Neural progenitor cell (in vitro differentiated cells): ENCODE data around the gene PLEKHA5. TPM values are rescaled to one million over a fixed set of nuclear protein-coding genes. Genes with fewer than 3 reads are reported as not detected.

Experiments
- DNase-seq: peaks from one replicate; pipeline ENCODE4 v3.0.0-alpha.2; 2016; ENCODE audit warnings: low spot score
- H2AFZ ChIP-seq: fragments of 200-600 bp; sonication (generic); replicated peaks from 2 replicates; pipeline ENCODE4 v1.6.1; 2016; ENCODE audit warnings: antibody characterized with exemption
- H3F3A ChIP-seq: fragments of 200-600 bp; sonication (generic); 2 replicates; pipeline ENCODE4 v1.6.1; 2016; ENCODE audit warnings: antibody characterized with exemption, low read depth
- H3K27ac ChIP-seq: fragments of 200-600 bp; sonication (generic); 2 replicates; pipeline ENCODE4 v1.5.1; 2016; ENCODE audit warnings: mild to moderate bottlenecking
- H3K27me3 ChIP-seq: fragments of 200-600 bp; sonication (generic); 2 replicates; pipeline ENCODE4 v1.6.1; 2016; ENCODE audit warnings: mild to moderate bottlenecking, moderate library complexity
- H3K36me3 ChIP-seq: fragments of 200-600 bp; sonication (generic); 2 replicates; pipeline ENCODE4 v1.5.1; 2016
- H3K4me1 ChIP-seq: fragments of 200-600 bp; sonication (generic); 2 replicates; pipeline ENCODE4 v1.6.1; 2016; ENCODE audit warnings: mixed run types
- H3K4me2 ChIP-seq: fragments of 200-600 bp; sonication (generic); 2 replicates; pipeline ENCODE4 v1.6.1; 2016
- H3K4me3 ChIP-seq: fragments of 200-600 bp; sonication (generic); 2 replicates; pipeline ENCODE4 v1.5.1; 2016
- H3K79me2 ChIP-seq: fragments of 200-600 bp; sonication (generic); 2 replicates; pipeline ENCODE4 v1.6.1; 2016; ENCODE audit warnings: low read depth
- H3K9ac ChIP-seq: fragments of 200-600 bp; sonication (generic); 2 replicates; pipeline ENCODE4 v1.6.1; 2016
- H3K9me3 ChIP-seq: fragments of 200-600 bp; sonication (generic); 2 replicates; pipeline ENCODE4 v1.5.1; 2016; ENCODE audit warnings: low read depth
- H4K20me1 ChIP-seq: fragments of 200-600 bp; sonication (generic); 2 replicates; pipeline ENCODE4 v1.6.1; 2016; ENCODE audit warnings: low read depth
- H3K27ac Mint-ChIP-seq: 3 replicates; pipeline ENCODE4 v1.8.0; 2021; ENCODE audit warnings: mixed read lengths
- H3K27me3 Mint-ChIP-seq: 2 replicates; pipeline ENCODE4 v1.8.0; 2022; ENCODE audit warnings: low read depth, mild to moderate bottlenecking, inconsistent platforms, moderate library complexity, mixed read lengths; ENCODE audit not compliant: insufficient read depth
- H3K36me3 Mint-ChIP-seq: 3 replicates; pipeline ENCODE4 v1.8.0; 2021; ENCODE audit warnings: mixed read lengths
- H3K4me1 Mint-ChIP-seq: 3 replicates; pipeline ENCODE4 v1.8.0; 2021; ENCODE audit warnings: mixed read lengths
- H3K4me3 Mint-ChIP-seq: 3 replicates; pipeline ENCODE4 v1.8.0; 2021; ENCODE audit warnings: mild to moderate bottlenecking, moderate library complexity, mixed read lengths
- H3K9me3 Mint-ChIP-seq: 3 replicates; pipeline ENCODE4 v1.8.0; 2020; ENCODE audit warnings: mixed read lengths
- CTCF ChIP-seq: fragments of 200-600 bp; sonication (generic); IDR thresholded peaks from 2 replicates; pipeline ENCODE4 v1.5.1; 2017; ENCODE audit warnings: antibody characterized with exemption, mild to moderate bottlenecking
- EZH2 ChIP-seq: fragments of 200-600 bp; sonication (generic); IDR thresholded peaks from 2 replicates; pipeline ENCODE4 v1.6.1; 2017; ENCODE audit warnings: antibody characterized with exemption, mild to moderate bottlenecking, moderate library complexity
- EZH2phosphoT487 ChIP-seq: fragments of 200-600 bp; sonication (generic); IDR thresholded peaks from 2 replicates; pipeline ENCODE4 v1.6.1; 2017; ENCODE audit warnings: antibody characterized with exemption
- total RNA-seq: library from RNA; depleted of rRNA; stranded (reverse); fragments of >200 nt; gene quantifications from 2 replicates; pipeline ENCODE4 v1.2.3, GENCODE V29; 2015; ENCODE audit warnings: low replicate concordance

The PLEKHA5 gene
- total RNA-seq, 1 donor from 2014 or later: 86.7 TPM

DNA sequence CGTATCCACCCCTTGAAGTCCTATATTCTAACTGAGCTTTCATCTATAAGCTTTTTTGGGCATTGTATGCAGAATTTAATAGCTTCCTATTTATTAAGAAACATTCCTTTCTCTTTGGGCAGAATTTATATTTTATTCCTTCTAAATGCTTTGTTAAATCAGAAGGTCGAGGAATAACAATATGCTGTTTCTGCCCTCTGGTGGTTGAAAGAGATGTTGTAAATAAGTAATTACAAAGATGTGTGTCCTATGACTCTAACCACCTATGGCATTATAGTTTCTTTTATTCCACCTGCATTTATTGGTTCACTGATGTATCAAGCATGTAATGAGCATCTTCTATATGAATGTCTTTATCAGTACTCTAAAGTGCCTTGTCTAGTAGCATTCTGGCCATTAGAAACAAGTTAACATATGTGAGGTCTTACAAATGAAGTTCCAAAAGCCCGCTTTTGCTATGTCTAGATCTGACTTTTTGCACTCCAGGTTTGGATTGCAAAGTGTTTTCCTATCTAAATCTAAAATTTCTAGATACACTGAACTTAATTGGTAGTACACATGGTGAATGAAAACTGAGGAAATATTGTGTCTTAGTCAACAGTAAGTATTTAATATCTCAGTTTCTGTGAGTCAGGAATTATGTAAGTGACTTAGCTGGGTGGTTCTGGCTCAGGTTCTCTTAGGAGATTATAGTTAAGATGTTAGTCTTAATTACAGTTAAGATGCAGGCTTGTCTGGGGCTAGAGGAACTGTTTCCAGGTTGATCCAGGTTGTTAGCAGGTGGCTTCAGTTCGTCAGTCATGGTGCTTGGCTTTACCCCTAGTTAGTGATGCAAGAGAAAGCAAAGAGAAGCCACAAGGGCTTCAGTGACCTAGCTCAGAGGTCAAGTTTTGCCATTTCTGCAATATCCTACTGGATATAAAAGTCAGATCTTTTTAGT is 57.5 kb downstream of the PLEKHA5 start:
- Histone ChIP-seq H2AFZ (no peak overlapping the region), H3K9me3 (no peaks in the 10 kb centered on the region), H3K79me2 (peaks cover 100% of the 10 kb centered on the region), H4K20me1 (peaks cover 15% of the 10 kb centered on the region), H3K4me2 (no peak overlapping the region), H3F3A (no peaks in the 10 kb centered on the region), H3K4me1 (peaks cover 30% of the 10 kb centered on the region), H3K4me3 (no peak overlapping the region), H3K27ac (no peak overlapping the region), H3K9ac (no peak overlapping the region), H3K27me3 (no peaks in the 10 kb centered on the region), H3K36me3 (no peaks in the 10 kb centered on the region)
- Mint-ChIP-seq H3K27ac (no peak overlapping the region), H3K27me3 (no peaks in the 10 kb centered on the region), H3K4me1 (peaks cover 5% of the 10 kb centered on the region), H3K4me3 (no peak overlapping the region), H3K36me3 (peaks cover 28% of the 10 kb centered on the region), H3K9me3 (no peaks in the 10 kb centered on the region)
- DNase-seq: peak; percentile 65
- TF ChIP-seq EZH2: no peak
- no peak for TF ChIP-seq EZH2phosphoT487
- peak; percentile 75 for TF ChIP-seq CTCF

DNA sequence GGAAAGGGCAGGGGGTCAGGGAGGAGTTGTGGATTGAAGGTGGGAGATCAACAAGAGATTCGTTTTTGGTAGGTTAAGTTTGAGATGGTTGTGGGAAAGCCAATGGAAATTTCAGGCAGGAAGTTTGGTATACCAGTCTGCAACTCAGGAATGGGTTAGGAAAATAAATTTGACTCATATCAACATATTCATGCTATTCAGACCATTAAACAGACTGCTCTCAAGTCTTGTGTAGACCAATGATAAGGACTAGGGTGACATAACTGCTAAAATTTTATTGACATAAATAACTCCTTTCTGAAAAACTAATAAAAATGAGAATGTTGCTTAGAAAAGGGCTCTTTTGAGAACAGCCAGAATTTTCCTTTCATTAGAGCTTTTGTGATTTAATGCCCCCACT is 60.0 kb downstream of the PLEKHA5 start:
- peaks cover 5% of the 10 kb centered on the region for H3K4me1 Mint-ChIP-seq
- Histone ChIP-seq H3F3A (no peaks in the 10 kb centered on the region), H3K4me2 (no peak overlapping the region), H3K27me3 (no peaks in the 10 kb centered on the region), H3K9ac (no peak overlapping the region), H2AFZ (no peak overlapping the region), H3K36me3 (no peaks in the 10 kb centered on the region), H3K27ac (no peak overlapping the region), H3K9me3 (no peaks in the 10 kb centered on the region), H3K4me3 (no peak overlapping the region), H3K79me2 (peaks cover 100% of the 10 kb centered on the region), H3K4me1 (peaks cover 30% of the 10 kb centered on the region), H4K20me1 (peaks cover 20% of the 10 kb centered on the region)
- no peaks in the 10 kb centered on the region for H3K9me3 Mint-ChIP-seq
- H3K4me3 Mint-ChIP-seq: no peak overlapping the region
- no peaks in the 10 kb centered on the region for H3K27me3 Mint-ChIP-seq
- TF ChIP-seq EZH2phosphoT487 (no peak), CTCF (no peak), EZH2 (no peak)
- H3K36me3 Mint-ChIP-seq: peaks cover 30% of the 10 kb centered on the region
- no peak overlapping the region for H3K27ac Mint-ChIP-seq
- no peak for DNase-seq

DNA sequence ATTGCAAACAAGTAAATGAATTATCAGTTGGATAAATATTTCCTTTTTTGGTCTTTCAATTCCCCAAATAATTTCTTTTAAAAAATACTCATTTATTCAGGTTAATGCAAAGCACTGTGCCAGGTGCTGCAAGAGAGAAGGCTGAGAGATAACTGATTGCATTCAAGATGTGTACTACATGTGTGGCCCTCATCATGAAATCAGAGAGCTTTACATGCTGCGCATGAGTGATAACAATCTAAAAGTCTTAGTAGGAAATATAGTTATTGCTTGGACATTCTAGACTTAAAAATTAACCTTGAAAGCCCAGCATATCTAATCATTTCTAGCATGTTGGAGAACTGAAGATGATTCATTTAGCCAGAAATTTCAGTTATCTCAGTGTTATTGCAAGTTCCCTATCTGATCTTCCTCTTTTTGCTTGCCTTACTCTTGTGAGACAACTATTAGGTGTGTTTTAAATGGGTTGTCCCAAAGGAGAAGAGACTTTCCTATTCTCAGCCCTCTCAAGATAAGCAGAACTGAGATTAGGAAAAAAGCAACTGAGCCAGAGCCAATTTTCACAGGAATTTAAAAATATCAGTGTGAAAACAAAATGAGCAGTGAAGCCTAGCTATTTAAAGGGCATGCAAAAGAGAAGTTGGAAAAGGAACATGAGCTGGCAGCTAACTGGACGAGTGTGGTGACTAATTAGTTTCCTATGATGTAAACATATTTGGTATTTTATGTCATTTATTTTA is 60.9 kb downstream of the PLEKHA5 start:
- Mint-ChIP-seq H3K36me3 (peaks cover 24% of the 10 kb centered on the region), H3K4me3 (no peak overlapping the region), H3K9me3 (no peaks in the 10 kb centered on the region), H3K4me1 (peaks cover 3% of the 10 kb centered on the region), H3K27me3 (no peaks in the 10 kb centered on the region), H3K27ac (no peak overlapping the region)
- H2AFZ ChIP-seq: no peak overlapping the region
- H3K27me3 ChIP-seq: no peaks in the 10 kb centered on the region
- no peak overlapping the region for H3K4me3 ChIP-seq
- H3K9me3 ChIP-seq: no peaks in the 10 kb centered on the region
- TF ChIP-seq CTCF: no peak
- TF ChIP-seq EZH2: no peak
- no peaks in the 10 kb centered on the region for H3K36me3 ChIP-seq
- no peaks in the 10 kb centered on the region for H3F3A ChIP-seq
- H3K27ac ChIP-seq: no peak overlapping the region
- no peak for DNase-seq
- H3K4me1 ChIP-seq: peaks cover 30% of the 10 kb centered on the region
- peaks cover 28% of the 10 kb centered on the region for H4K20me1 ChIP-seq
- H3K9ac ChIP-seq: no peak overlapping the region
- H3K79me2 ChIP-seq: peaks cover 98% of the 10 kb centered on the region
- H3K4me2 ChIP-seq: no peak overlapping the region
